GM06990 (cell line): ENCODE data around the gene CHD3.

Experiments
- DNase-seq: peaks from one replicate; pipeline ENCODE4 v3.0.0-alpha.2; 2011; ENCODE audit not compliant: insufficient read length; ENCODE audit errors: extremely low read depth
- H3K27me3 ChIP-seq: replicated peaks from 2 replicates; pipeline ENCODE4 v1.6.0; 2011; ENCODE audit warnings: low read length; ENCODE audit not compliant: control insufficient read depth, insufficient read depth
- H3K36me3 ChIP-seq: 2 replicates; pipeline ENCODE4 v1.5.1; 2011; ENCODE audit warnings: low read length; ENCODE audit not compliant: control insufficient read depth, insufficient read depth
- H3K4me3 ChIP-seq: replicated peaks from 2 replicates; pipeline ENCODE4 v1.5.1; 2011; ENCODE audit warnings: low read depth, mild to moderate bottlenecking, control low read depth, low read length
- TF ChIP-seq, protein P1 (sequence below): IDR thresholded peaks from 2 replicates; pipeline ENCODE4 v1.5.1; 2011; ENCODE audit warnings: low read length, control low read depth, mild to moderate bottlenecking, inconsistent platforms; ENCODE audit not compliant: insufficient read depth, poor library complexity, severe bottlenecking

The CHD3 gene

DNA sequence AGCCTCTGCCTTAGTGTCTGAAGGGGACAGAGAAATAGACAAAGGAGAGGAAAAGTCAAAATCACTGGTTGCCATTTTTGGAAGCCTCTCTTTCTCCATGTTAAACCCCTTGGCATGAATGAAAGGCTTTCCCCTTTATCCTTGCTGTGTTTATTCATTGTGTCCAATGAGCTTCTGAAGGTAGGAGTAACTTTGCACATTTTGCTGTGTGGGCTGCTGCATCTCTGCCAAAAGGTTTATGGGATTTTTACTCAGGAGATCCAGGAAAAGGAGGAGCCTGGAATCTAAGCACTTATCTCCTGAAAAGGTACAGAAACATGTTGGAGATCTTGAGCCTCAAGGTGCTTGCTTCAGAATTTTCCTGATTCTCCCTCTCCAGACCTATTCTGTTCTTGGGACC lies 47.3 kb downstream of the CHD3 start:
- TF ChIP-seq, protein P1, sequence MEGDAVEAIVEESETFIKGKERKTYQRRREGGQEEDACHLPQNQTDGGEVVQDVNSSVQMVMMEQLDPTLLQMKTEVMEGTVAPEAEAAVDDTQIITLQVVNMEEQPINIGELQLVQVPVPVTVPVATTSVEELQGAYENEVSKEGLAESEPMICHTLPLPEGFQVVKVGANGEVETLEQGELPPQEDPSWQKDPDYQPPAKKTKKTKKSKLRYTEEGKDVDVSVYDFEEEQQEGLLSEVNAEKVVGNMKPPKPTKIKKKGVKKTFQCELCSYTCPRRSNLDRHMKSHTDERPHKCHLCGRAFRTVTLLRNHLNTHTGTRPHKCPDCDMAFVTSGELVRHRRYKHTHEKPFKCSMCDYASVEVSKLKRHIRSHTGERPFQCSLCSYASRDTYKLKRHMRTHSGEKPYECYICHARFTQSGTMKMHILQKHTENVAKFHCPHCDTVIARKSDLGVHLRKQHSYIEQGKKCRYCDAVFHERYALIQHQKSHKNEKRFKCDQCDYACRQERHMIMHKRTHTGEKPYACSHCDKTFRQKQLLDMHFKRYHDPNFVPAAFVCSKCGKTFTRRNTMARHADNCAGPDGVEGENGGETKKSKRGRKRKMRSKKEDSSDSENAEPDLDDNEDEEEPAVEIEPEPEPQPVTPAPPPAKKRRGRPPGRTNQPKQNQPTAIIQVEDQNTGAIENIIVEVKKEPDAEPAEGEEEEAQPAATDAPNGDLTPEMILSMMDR = no peak
- no peaks in the 10 kb centered on the region for H3K27me3 ChIP-seq
- H3K4me3 ChIP-seq = no peak overlapping the region
- H3K36me3 ChIP-seq = peaks cover 4% of the 10 kb centered on the region
- DNase-seq = no peak

DNA sequence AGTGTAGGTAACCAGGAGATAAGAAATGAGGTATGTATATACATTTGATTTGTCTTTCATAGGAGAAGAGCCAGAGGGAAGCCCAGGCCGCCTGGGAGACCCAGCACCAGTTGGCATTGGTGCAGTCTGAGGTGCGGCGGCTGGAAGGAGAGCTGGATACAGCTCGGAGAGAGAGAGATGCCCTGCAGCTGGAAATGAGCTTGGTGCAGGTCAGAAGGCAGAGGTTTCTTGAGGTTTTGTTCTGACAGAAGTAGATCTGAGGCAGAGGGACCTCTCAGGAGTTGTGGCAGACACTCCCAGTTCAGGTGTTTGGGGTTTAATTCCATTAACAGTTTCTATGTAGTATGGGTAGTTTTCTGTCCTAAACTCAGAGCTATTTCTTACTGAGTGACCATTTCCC lies 51.4 kb downstream of the CHD3 start:
- peaks cover 18% of the 10 kb centered on the region for H3K36me3 ChIP-seq
- no peak for DNase-seq
- TF ChIP-seq, protein P1 = no peak
- no peak overlapping the region for H3K4me3 ChIP-seq
- no peaks in the 10 kb centered on the region for H3K27me3 ChIP-seq

DNA sequence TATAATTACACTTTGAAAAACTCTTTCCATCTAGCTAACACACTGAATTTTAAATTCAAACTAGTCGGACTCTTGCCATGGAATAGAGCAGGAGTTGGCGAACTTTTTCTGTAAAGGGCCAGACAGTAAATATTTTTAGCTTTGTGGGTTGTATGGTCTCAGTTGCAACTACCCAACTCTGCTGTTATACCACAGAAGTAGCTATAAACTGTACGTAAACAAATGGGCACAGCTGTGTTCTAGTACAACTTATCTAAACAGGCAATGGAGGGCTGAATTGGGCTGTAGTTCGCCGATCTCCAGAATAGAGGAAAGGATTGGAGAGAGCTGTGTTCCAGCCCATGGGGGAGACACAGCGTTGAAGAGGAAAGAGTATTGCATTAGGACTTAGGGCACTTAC lies 52.2 kb downstream of the CHD3 start:
- TF ChIP-seq, protein P1 = no peak
- Histone ChIP-seq H3K27me3 (no peaks in the 10 kb centered on the region), H3K4me3 (no peak overlapping the region), H3K36me3 (peaks cover 19% of the 10 kb centered on the region)
- no peak for DNase-seq

DNA sequence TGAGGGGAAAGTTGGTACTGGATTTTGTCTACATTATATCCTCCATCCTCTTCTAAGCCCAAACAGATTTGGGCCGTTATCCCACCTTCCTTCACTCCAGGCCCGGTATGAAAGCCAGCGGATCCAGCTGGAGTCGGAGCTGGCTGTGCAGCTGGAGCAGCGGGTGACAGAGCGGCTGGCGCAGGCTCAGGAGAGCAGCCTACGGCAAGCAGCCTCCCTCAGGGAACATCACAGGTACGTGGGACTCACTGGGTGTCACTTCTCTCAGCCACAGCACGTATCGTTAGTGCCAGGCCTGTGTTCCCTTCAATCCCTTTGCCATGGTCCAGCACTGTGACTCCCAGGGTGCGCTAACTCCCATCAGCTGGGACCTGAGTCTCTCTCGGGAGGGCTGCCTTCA lies 54.7 kb downstream of the CHD3 start:
- no peak overlapping the region for H3K4me3 ChIP-seq
- DNase-seq = no peak
- TF ChIP-seq, protein P1 = no peak
- peaks cover 25% of the 10 kb centered on the region for H3K36me3 ChIP-seq
- H3K27me3 ChIP-seq = no peaks in the 10 kb centered on the region

DNA sequence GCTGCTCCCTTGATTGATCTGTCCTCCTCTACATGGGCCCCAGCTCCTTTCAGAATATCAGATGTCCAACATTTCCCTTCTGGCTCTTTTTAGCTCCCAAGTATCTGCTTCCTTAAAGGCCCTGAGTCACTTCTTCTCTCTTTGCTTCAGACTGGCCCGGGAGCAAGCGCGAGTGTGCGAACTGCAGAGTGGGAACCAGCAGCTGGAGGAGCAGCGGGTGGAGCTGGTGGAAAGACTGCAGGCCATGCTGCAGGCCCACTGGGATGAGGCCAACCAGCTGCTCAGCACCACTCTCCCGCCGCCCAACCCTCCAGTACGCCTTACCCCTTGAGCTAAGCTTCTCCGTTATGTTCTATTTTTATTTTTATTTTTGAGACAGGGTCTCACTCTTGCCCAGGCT lies 55.7 kb downstream of the CHD3 start:
- TF ChIP-seq, protein P1 = no peak
- Histone ChIP-seq H3K27me3 (no peaks in the 10 kb centered on the region), H3K4me3 (no peak overlapping the region), H3K36me3 (peaks cover 30% of the 10 kb centered on the region)
- DNase-seq = no peak

DNA sequence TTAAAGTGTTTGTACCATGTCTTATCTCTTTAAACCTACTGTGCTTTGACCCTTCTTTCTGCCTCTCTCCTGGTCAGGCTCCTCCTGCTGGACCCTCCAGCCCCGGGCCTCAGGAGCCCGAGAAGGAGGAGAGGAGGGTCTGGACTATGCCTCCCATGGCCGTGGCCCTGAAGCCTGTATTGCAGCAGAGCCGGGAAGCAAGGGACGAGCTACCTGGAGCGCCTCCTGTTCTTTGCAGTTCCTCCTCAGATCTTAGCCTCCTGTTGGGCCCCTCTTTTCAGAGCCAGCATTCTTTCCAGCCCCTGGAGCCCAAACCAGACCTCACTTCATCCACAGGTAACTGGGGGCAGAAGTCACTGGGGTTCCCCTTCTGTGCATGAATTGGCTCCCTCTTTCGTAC lies 57.1 kb downstream of the CHD3 start:
- TF ChIP-seq, protein P1 = no peak
- Histone ChIP-seq H3K36me3 (peaks cover 28% of the 10 kb centered on the region), H3K27me3 (no peaks in the 10 kb centered on the region), H3K4me3 (no peak overlapping the region)
- no peak for DNase-seq
